G401 (cell line): ENCODE results near the gene INPP5F. TPM values are rescaled to one million over a fixed set of nuclear protein-coding genes. Genes with fewer than 3 reads are reported as not detected.
A peak's percentile ranks its signal among the peaks of the same experiment; 100 is the strongest.
"Not testable (repeated sequence)": the region's sequence is repeated elsewhere in the genome, so short reads cannot be mapped to it uniquely, and the experiment has no call there.

Source experiments
- DNase-seq: peaks from one replicate; pipeline ENCODE4 v3.0.0-alpha.2; 2015; ENCODE audit warnings: low spot score
- in situ Hi-C: cut with HindIII; loops from 2 replicates; pipeline ENCODE4 v1.10.0; 2016; ENCODE audit warnings: low sequenced_read_pairs, mixed read lengths
- total RNA-seq: library from RNA; depleted of rRNA; stranded (reverse); fragments of >200 nt; shearing (Covaris generic); gene quantifications from 2 replicates; pipeline ENCODE4 v1.2.3, GENCODE V29; 2014

Gene INPP5F
- total RNA-seq, 1 experiment from 2014 or later: 10.1 TPM

GRCh38 chr10:119703903-119704508 is 21.8 kb upstream of the INPP5F start:
- no peak for DNase-seq
- in situ Hi-C loops: no loop called here

- in situ Hi-C loops: no loop called here
- no peak for DNase-seq
These were observed 20.4 kb upstream of the INPP5F start for GRCh38 chr10:119705434-119705831.

- in situ Hi-C loops: no loop called here
- DNase-seq: no peak
These were observed 19.1 kb upstream of the INPP5F start for GRCh38 chr10:119706521-119707278.

- DNase-seq, in situ Hi-C loops: not testable (repeated sequence)
These were observed 18.5 kb upstream of the INPP5F start for GRCh38 chr10:119707331-119707730.

- DNase-seq, in situ Hi-C loops: not testable (repeated sequence)
These were observed 14.9 kb upstream of the INPP5F start for GRCh38 chr10:119710935-119711334.

GRCh38 chr10:119713744-119714483 is 11.9 kb upstream of the INPP5F start:
- in situ Hi-C loops: no loop called here
- peak; percentile 20 for DNase-seq

GRCh38 chr10:119714484-119714816 is 11.4 kb upstream of the INPP5F start:
- no peak for DNase-seq
- in situ Hi-C loops: no loop called here

- DNase-seq: peak; percentile 20
These were observed 10.0 kb upstream of the INPP5F start for GRCh38 chr10:119715628-119716505.

GRCh38 chr10:119723161-119723560 is 2.7 kb upstream of the INPP5F start:
- DNase-seq: no peak
- in situ Hi-C loops: no loop called here

More at GRCh38 chr10:119715628-119716505, 10.0 kb upstream of the INPP5F start:
- in situ Hi-C loops: no loop called here

- no peak for DNase-seq
- in situ Hi-C loops: no loop called here
These were observed 2.2 kb upstream of the INPP5F start for GRCh38 chr10:119723624-119724023.

GRCh38 chr10:119724593-119725516 is 995 bp upstream of the INPP5F start:
- DNase-seq: peak; percentile 64
- in situ Hi-C loops: no loop called here

- DNase-seq: no peak
These were observed 378 bp upstream of the INPP5F start for GRCh38 chr10:119725517-119725827.

GRCh38 chr10:119726676-119727261 is 919 bp downstream of the INPP5F start:
- no peak for DNase-seq
- in situ Hi-C loops: no loop called here

More at GRCh38 chr10:119725517-119725827, 378 bp upstream of the INPP5F start:
- in situ Hi-C loops: no loop called here

- in situ Hi-C loops: no loop called here
- DNase-seq: no peak
These were observed 2.4 kb downstream of the INPP5F start for GRCh38 chr10:119728172-119728800.

GRCh38 chr10:119734396-119735332 is 8.8 kb downstream of the INPP5F start:
- in situ Hi-C loops: no loop called here
- no peak for DNase-seq

GRCh38 chr10:119735451-119735850 is 9.6 kb downstream of the INPP5F start:
- DNase-seq: no peak
- in situ Hi-C loops: no loop called here

- DNase-seq: no peak
- in situ Hi-C loops: no loop called here
These were observed 10.4 kb downstream of the INPP5F start for GRCh38 chr10:119736220-119736619.
